Iris pigment epithelial cell (primary cell): ENCODE measurements around the gene ATRN.

Experiments used
- DNase-seq: peaks from one replicate; pipeline ENCODE4 v3.0.0-alpha.2; 2011; ENCODE audit warnings: low read depth

ATRN gene

GRCh38 chr20:3674995-3675900 is 204.4 kb downstream of the ATRN start:
- DNase-seq, result no peak

GRCh38 chr20:3677733-3678132 is 206.9 kb downstream of the ATRN start:
- DNase-seq, result peak; percentile 22

GRCh38 chr20:3678198-3678597 is 207.4 kb downstream of the ATRN start:
- DNase-seq, result no peak

GRCh38 chr20:3678856-3679720 is 208.3 kb downstream of the ATRN start:
- DNase-seq, result no peak

- DNase-seq, result peak; percentile 43
These were observed 209.2 kb downstream of the ATRN start for GRCh38 chr20:3679749-3680700.

- DNase-seq, result no peak
These were observed 210.0 kb downstream of the ATRN start for GRCh38 chr20:3680701-3681351.

- DNase-seq, result no peak
These were observed 210.6 kb downstream of the ATRN start for GRCh38 chr20:3681352-3681930.

- no peak for DNase-seq
These were observed 211.3 kb downstream of the ATRN start, which contains the start of gene ADAM33 for GRCh38 chr20:3681931-3682781. ADAM33 (minus strand) TSS chr20:3682010; CDS start chr20:3682004, 6 bp downstream.

- DNase-seq, result no peak
These were observed 214.5 kb downstream of the ATRN start for GRCh38 chr20:3685341-3685740.

GRCh38 chr20:3686421-3686820 is 215.6 kb downstream of the ATRN start:
- DNase-seq, result no peak

- DNase-seq, result peak; percentile 79
These were observed 216.1 kb downstream of the ATRN start for GRCh38 chr20:3686867-3687321.

GRCh38 chr20:3687655-3688054 is 216.8 kb downstream of the ATRN start:
- DNase-seq, result peak; percentile 54

- no peak for DNase-seq
These were observed 219.2 kb downstream of the ATRN start for GRCh38 chr20:3689978-3690377.

- DNase-seq, result no peak
These were observed 219.6 kb downstream of the ATRN start for GRCh38 chr20:3690413-3690812.

- no peak for DNase-seq
These were observed 220.5 kb downstream of the ATRN start for GRCh38 chr20:3691306-3691705.

- DNase-seq, result no peak
These were observed 221.1 kb downstream of the ATRN start for GRCh38 chr20:3691897-3692296.

- DNase-seq, result no peak
These were observed 222.0 kb downstream of the ATRN start for GRCh38 chr20:3692706-3693294.

GRCh38 chr20:3693376-3693775 is 222.6 kb downstream of the ATRN start:
- DNase-seq, result no peak

GRCh38 chr20:3694864-3695263 is 224.0 kb downstream of the ATRN start:
- no peak for DNase-seq
